Measurements from ENCODE around the gene NDRG4.

GRCh38 chr16:58519707-58520106 is 19.8 kb downstream of the NDRG4 start:
- TF ChIP-seq CTCF (IDR thresholded peaks at IDR 0.05) (no peak), SMC3 (IDR thresholded peaks at IDR 0.05; ENCODE audit: low read depth, low read length) (no peak), MXI1 (IDR thresholded peaks at IDR 0.05; ENCODE audit: low read depth, low read length) (no peak), RCOR1 (IDR thresholded peaks at IDR 0.05; ENCODE audit: low read length) (no peak), SIN3A (IDR thresholded peaks at IDR 0.05; ENCODE audit: borderline replicate concordance, low read depth, low read length) (no peak), RAD21 (IDR thresholded peaks at IDR 0.05; ENCODE audit: low read length) (no peak), EP300 (IDR thresholded peaks at IDR 0.05; ENCODE audit: borderline replicate concordance in 1 of 2, low read depth in 1 of 2, low read length in 1 of 2) (no peak), MAX (IDR thresholded peaks at IDR 0.05; ENCODE audit: low read depth) (no peak), GATA2 (CRISPR knock-in tag; IDR thresholded peaks at IDR 0.05) (no peak), IRF3 (IDR thresholded peaks at IDR 0.05; ENCODE audit: low read depth, low read length) (no peak), GABPA (IDR thresholded peaks at IDR 0.05; ENCODE audit: low read depth) (no peak), ZBTB33 (IDR thresholded peaks at IDR 0.05; ENCODE audit: borderline replicate concordance, low read depth) (no peak), CHD2 (IDR thresholded peaks at IDR 0.05; ENCODE audit: low read length, partially characterized antibody) (no peak), TAF1 (IDR thresholded peaks at IDR 0.05; ENCODE audit: borderline replicate concordance, low read depth, low read length) (no peak)

Measured in SK-N-SH (cell line).